NCI-H2081 treated with DMSO at 0.1 percent for 48 hours (cell line): ENCODE data around the gene CLP1.
"Not testable (repeated sequence)": the region's sequence is repeated elsewhere in the genome, so short reads cannot be mapped to it uniquely, and the experiment has no call there.

Experiments used
- DNase-seq: peaks from one replicate; lab custom pipeline; 2025; lab: John Stamatoyannopoulos, UW

CLP1 gene

DNA sequence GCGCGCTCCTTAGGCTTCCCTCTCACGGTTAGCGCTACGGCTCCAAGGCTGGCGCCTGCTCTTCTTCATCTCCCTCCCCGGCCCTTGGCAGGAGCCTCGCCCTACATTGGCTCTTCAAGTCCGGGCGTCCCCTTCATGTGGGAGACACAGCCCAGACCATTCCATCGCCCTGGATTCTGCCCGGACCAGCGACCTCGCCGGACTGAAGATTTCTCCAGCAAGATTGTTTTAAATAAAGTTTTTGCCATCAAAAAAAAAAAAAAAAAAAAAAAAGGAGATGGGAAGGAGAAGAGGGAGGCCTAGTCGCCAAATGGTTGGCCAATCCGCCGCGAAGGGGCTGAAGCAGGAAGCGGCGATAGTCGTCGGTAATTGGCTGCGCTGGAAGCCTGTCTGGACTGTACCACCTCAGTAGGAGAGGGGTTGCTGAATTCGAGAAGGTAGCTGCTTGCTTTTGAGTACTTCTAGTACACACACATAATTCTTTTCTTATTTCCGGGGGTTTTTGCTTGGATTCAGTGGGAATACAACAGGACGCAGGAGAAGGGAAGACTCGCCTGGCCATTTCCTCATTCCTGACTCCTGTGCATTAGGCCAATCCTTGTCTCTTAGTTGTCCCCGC lies 9.7 kb downstream of the CLP1 start:
- peak; percentile 96 for DNase-seq

DNA sequence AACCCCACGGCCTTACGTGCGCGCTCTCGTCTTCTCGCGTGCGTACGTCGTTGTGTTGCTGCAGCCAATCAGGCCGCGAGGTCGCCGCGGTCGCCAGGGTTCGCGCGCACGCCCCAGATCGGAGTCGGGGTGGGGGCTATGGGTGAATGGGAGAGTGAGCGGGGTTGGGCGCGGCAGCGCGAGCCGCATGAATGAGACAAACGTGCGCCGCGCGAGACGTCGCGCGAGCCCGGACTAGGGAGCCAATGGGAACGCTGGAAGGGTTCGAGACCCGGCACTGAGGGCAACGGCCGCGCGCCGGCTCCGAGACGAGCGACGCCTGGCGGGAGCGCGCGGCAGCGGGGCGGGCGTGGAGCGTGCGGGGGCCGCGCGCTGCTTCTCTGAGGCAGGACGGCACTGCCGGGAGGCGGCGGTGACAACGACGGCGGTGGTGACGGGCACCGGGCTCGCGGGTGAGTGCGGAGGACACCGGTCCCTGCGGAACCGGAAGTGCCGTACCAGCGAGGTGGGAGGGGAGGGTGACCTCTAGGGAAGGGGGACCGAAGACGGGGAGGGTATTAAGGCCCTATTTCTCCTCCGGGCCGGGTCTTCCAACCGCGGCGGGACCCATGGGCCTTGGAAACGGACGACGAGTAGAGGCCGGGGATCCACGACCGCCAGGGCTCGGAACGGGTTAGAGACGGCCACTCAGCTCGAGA lies 10.3 kb downstream of the CLP1 start, which contains the start of gene ZDHHC5:
Gene ZDHHC5 (plus strand): TSS at position 379 of the 698 bp plus-strand sequence. CDS start 4,977 bp downstream, outside the sequence.
- DNase-seq: peak; percentile 96

DNA sequence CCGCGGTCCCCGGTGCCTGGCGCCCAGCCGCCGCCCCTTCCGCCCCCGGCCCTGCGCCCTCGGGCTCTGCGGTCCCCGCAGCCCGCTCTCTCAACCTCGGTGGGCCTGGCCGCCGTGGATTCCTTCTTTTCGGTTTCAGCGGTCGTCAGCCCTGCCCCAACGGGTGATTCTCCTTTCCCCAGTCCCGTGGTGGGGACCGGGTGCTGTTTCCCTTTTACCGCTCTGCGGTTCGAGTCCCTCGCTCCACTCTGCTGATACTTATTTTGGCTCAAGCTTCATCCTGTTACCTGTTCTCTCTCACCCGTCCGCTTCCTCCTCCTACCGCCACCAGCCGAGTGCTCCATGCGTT lies 10.8 kb downstream of the CLP1 start:
- DNase-seq: no peak

DNA sequence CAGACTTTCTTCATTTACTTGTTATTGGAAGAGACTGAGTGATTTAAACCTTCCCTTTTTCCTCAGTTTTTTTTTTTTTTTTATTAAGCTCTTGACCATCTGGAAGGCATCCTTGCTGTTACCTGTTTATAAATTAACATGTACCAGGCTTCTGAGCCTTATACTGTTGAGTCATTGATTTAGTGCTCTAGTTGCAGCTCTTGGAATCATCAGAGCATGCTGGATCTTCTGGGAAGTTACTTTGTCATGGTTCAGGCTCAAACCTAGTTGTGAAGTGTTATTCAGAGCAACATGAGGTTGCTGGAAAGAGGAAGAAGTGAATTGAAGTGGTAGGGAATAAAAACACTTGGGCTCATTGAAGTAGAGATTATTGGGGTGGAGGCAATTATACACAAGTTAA lies 16.7 kb downstream of the CLP1 start:
- DNase-seq: no peak

DNA sequence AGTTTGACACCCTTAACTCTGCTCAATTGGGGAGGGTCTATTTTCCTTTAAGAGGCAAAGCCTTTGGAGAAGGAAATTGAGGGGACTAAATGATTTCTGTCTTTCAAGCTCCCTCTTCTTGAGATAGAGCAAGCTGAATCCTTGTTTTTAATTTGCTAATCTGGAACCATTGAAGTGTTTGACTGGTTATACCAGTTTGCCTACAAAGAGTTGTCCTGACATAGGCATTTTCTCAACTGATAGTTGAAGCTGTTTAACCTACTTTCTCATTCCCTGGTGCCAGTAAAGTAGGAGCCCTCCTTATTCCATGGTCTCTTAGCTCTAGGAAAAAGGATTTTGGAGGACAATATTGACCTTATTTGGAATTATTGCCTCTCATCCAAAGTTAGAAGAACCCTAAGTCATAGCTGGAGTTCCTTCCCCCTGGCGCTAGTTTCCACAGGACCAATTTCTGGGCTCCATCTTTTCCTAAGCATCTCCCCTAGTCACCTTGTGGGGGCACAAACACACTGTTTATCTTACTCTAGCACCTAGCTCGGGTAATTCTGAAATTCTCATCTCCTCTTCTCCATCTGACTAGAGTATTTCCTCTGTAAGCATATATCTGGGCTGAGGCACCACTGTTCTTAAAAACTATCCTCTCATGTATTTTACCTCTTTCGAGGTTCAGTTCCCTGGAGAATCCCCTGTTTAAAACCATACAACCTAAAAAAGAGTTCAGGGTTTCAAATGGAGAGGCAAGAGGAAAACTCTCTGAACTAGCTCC lies 17.8 kb downstream of the CLP1 start:
- no peak for DNase-seq

DNA sequence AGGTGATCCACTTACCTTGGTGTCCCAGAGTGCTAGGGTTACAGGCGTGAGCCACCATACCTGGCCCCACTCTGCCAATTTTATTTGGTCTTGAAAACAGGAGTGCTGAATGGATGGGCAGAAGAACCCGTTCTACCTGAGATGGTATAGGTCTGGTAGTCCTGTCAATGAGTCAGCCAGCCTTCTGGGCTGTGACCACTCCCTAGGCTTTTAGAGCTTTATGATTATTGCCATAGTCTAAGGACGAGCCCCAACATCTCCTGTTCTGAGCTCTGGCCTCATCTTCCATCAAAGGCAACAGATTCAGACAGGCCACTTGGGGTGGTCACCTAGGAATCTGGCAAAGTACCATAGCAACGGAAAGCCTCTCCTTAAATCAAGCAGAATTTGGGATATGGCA lies 21.8 kb downstream of the CLP1 start:
- no peak for DNase-seq

DNA sequence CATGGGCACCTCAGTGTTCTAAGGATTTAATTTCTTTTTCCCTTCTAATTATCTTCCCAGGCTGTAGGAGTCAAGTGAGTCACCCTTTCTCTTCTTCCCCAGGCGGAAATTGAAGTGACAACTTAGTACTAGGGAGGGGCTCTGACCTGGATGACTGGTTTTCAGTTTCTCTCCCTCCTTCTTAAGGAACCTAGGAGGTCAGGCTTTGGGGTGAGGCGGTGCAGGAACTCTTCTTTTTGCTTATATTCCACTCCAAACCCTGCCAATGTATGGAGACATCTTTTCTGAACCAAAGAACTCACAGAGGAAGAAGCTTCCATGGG lies 23.0 kb downstream of the CLP1 start:
- DNase-seq: no peak

DNA sequence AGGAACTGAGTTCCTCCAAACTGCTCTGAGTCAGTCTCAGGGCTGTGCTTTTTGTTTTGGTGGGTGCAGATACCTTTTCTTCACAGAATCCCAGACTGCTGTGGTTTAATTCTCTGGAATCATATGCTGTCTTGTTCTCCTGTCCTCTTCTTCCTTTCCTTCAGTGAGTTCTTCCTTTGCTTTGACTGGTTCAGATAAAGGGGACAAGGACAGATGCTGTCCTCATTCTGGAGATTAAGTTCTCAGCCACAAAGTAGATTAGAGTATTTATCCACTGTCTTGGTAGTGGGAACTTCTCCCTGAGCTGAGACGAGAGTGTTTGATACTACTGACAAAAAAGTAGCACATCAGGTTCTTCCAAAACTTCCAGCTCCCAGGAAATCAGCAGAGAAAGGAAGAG lies 23.6 kb downstream of the CLP1 start:
- no peak for DNase-seq

DNA sequence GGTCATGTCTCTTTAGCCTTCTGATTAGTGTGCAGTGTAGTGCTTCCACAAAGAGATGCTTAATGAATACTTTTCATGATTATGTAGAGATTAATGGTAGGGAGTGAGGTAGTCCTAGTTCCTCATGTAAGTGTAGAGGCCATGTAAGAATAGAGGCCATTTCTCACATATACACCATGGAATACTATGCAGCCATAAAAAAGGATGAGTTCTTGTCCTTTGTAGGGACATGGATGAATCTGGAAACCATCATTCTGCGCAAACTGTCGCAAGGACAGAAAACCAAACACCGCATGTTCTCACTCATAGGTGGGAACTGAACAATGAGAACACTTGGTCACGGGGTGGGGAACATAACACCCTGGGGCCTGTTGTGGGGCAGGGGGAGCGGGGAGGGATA lies 32.9 kb downstream of the CLP1 start:
- not testable (repeated sequence) for DNase-seq

DNA sequence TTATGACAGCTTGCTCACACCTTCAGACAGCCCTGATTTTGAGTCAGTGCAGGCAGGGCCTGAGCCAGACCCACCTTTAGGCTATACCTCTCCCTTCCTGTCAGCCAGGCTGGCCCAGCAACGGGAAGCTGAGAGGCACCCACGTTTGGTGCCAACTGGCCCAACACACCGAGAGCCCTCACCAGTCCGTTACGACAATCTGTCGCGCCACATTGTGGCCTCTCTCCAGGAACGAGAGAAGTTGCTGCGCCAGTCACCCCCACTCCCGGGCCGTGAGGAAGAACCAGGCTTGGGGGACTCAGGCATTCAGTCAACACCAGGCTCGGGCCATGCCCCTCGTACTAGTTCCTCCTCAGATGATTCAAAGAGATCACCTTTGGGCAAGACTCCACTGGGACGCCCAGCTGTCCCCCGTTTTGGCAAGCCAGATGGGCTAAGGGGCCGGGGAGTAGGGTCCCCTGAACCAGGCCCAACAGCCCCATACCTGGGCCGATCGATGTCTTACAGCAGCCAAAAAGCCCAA lies 41.3 kb downstream of the CLP1 start:
- no peak for DNase-seq

DNA sequence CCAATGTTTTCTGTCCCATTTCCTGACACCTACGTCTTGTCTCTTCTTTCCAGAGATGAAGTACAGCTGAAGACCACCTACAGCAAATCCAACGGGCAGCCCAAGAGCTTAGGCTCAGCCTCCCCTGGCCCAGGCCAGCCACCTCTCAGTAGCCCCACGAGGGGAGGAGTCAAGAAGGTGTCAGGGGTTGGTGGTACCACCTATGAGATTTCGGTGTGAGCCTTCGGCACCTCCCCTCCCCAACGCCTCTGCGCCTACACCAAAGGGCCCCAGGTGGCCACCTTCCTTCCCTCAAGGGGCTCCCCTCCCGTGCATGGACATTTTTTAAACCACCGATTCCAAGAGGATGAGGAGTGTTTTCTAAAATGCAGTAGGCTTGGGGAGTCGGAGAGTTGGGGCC lies 42.3 kb downstream of the CLP1 start:
- no peak for DNase-seq

DNA sequence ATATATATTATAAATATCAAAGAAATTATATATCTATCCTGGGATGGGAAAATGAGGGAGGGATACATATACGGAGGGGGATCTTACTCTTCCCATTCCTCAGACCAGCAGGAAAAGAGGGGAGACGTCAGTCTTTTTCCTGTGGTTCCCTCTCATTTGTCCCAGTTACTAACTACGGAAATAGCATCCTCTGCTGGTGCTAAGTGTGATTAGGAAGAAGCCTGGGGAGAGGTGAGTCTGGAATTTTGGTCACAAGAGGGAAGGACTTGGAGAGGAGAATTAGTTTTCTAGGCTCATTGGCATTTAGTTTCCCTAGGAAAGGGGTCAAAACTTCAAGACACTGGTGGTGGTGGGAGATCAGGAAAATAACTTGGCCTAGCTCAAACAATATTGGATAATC lies 42.9 kb downstream of the CLP1 start:
- no peak for DNase-seq

DNA sequence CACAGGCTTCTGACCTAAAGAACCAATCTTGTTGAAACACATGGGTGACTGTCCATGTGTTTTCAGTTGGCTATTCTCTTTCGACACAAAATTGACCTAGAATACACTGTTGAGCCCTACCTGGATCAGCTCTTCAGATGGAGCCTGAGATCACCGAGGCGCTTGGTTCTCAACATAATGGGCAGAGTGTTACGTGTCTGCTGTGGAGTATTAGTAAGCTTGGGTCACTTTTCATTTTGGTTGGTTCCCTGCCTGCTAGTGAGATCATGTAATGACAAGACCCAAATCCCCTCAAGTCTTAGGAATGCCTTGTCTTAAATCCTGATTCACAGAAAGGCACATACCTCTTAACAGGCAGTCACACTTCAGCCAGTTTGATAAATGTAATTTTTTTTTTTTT lies 45.8 kb downstream of the CLP1 start:
- no peak for DNase-seq

DNA sequence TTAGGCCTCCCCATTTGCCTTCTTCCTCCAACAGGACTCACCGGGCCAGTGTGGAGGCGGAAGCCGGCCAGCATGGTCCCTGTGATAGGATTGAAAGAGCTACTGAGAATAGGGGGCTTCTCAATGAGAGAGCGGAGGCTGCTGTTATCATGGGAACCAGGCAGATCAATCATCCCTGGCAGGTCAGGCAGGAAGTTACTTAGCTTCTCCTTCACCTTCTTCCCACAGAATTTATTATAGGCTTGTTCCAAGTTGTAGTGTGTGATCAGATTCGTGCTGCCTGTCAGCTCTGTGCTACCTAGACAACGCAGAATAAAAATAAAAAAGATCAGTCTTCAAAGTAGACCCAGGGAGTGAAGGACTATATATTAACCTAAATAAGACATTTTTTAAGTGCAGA lies 47.4 kb downstream of the CLP1 start:
- DNase-seq: no peak

DNA sequence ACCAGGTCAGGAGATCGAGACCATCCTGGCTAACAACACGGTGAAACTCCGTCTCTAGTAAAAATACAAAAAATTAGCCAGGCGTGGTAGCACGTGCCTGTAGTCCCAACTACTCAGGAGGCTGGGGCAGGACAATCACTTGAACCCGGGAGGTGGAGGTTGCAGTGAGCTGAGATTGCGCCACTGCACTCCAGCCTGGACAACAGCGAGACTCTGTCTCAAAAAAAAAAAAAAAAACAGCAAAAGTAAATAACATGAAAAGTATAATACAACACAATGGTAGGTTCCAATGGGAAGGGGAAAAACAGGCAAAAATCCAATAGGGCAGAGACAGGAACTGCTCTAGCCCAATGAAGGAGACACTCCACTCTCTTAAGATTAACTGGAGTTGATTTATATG lies 47.9 kb downstream of the CLP1 start:
- not testable (repeated sequence) for DNase-seq

DNA sequence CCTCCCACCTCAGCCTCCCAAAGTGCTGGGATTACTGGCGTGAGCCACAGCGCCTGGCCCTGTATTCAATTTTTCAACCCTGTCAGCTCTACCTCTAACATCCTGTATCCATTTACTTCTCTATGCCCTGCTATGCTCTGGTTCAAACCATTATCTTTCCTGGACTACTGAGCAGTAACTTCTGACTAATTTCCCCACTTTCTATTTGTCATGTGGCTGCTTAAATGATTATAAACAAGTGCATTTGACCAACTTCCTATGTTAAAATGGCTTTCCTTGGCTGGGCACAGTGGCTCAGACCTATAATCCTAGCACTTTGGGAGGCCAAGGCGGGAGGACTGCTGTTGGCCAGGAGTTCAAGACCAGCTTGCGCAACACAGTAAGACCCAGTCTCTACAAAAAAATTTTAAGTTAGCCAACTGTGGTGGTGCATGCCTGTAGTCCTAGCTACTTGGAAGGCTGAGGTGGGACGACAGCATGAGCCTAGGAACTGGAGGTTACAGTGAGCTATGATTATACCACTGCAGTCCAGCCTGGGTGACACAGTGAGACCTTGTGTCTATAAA lies 52.3 kb downstream of the CLP1 start:
- DNase-seq: no peak
